Keratinocyte (primary cell): Measurements from ENCODE around the gene SMLR1. TPM values are rescaled to one million over a fixed set of nuclear protein-coding genes. Genes with fewer than 3 reads are reported as not detected.

Source experiments
- DNase-seq: peaks from one replicate; pipeline ENCODE4 v3.0.0-alpha.2; 2011; ENCODE audit warnings: low read depth, missing footprints, low spot score
- FAIRE-seq: peaks from 2 replicates; lab custom pipeline; 2011; peaks lifted over from hg19 to GRCh38; lab: Jason Lieb, UNC
- H2AFZ ChIP-seq: 2 replicates; pipeline ENCODE4 v1.6.0; 2012; ENCODE audit warnings: low read length, control low read depth, inconsistent platforms; ENCODE audit not compliant: control insufficient read depth
- H3K27ac ChIP-seq: 2 replicates; pipeline ENCODE4 v1.5.1; 2011; ENCODE audit warnings: low read length; ENCODE audit not compliant: control insufficient read depth, insufficient read depth
- H3K27me3 ChIP-seq: 3 replicates; pipeline ENCODE4 v1.6.0; 2011; ENCODE audit warnings: low read length; ENCODE audit not compliant: control insufficient read depth, insufficient read depth; ENCODE audit errors: extremely low read depth
- H3K36me3 ChIP-seq, 2 experiments: 2 replicates in 1 of 2; 3 replicates in 1 of 2; pipeline ENCODE4 v1.5.1; 2011; ENCODE audit warnings: low read length in 2 of 2, mild to moderate bottlenecking in 1 of 2; ENCODE audit not compliant: control insufficient read depth in 2 of 2, insufficient read depth in 2 of 2; ENCODE audit errors: extremely low read depth in 1 of 2
- H3K4me1 ChIP-seq: 3 replicates; pipeline ENCODE4 v1.5.1; 2011; ENCODE audit warnings: low read length; ENCODE audit not compliant: control insufficient read depth, insufficient read depth; ENCODE audit errors: extremely low read depth
- H3K4me2 ChIP-seq: 3 replicates; pipeline ENCODE4 v1.6.0; 2011; ENCODE audit warnings: low read depth, low read length; ENCODE audit not compliant: control insufficient read depth, insufficient read depth; ENCODE audit errors: extremely low read depth
- H3K4me3 ChIP-seq, 3 experiments: fragments of 200-600 bp in 1 of 3; sonication (generic) in 1 of 3; 2 replicates in 2 of 3; 3 replicates in 1 of 3; pipeline ENCODE4 v1.5.1; 2011 to 2016; ENCODE audit warnings: low read length in 3 of 3, mild to moderate bottlenecking in 3 of 3, control low read depth in 2 of 3, inconsistent platforms in 1 of 3, low read depth in 1 of 3, mixed read lengths in 1 of 3, mixed run types in 1 of 3, moderate library complexity in 1 of 3; ENCODE audit not compliant: control insufficient read depth in 2 of 3, insufficient read depth in 2 of 3; ENCODE audit errors: extremely low read depth in 1 of 3
- H3K79me2 ChIP-seq: 2 replicates; pipeline ENCODE4 v1.6.0; 2012; ENCODE audit warnings: low read length; ENCODE audit not compliant: control insufficient read depth, insufficient read depth
- H3K9ac ChIP-seq: 3 replicates; pipeline ENCODE4 v1.6.0; 2011; ENCODE audit warnings: low read length; ENCODE audit not compliant: control insufficient read depth, insufficient read depth; ENCODE audit errors: extremely low read depth
- H3K9me1 ChIP-seq: 3 replicates; pipeline ENCODE4 v1.6.0; 2011; ENCODE audit warnings: low read length; ENCODE audit not compliant: control insufficient read depth, insufficient read depth; ENCODE audit errors: extremely low read depth
- H3K9me3 ChIP-seq: 2 replicates; pipeline ENCODE4 v1.5.1; 2012; ENCODE audit warnings: low read depth, low read length; ENCODE audit not compliant: control insufficient read depth
- H4K20me1 ChIP-seq: 3 replicates; pipeline ENCODE4 v1.6.0; 2011; ENCODE audit warnings: low read length; ENCODE audit not compliant: control insufficient read depth, insufficient read depth; ENCODE audit errors: extremely low read depth
- CTCF ChIP-seq, 3 experiments: IDR thresholded peaks in 1 of 3; conservative IDR thresholded peaks in 1 of 3; optimal IDR thresholded peaks in 1 of 3; 2 replicates in 2 of 3; 3 replicates in 1 of 3; pipeline versions ENCODE3 to v1.5.1; 2011; ENCODE audit warnings: low read length in 3 of 3, mild to moderate bottlenecking in 3 of 3, moderate library complexity in 2 of 3, control low read depth in 1 of 3, inconsistent platforms in 1 of 3; ENCODE audit not compliant: insufficient read depth in 2 of 3; ENCODE audit errors: extremely low read depth in 1 of 3
- EZH2 ChIP-seq: IDR thresholded peaks from one replicate; pipeline ENCODE4 v1.6.1; 2012; ENCODE audit warnings: inconsistent platforms, mild to moderate bottlenecking, low read length, moderate library complexity
- dilution Hi-C: fragments of 300-500 bp; cut with MboI; formaldehyde crosslinking; loops from one replicate; pipeline ENCODE4 v1.7.0; 2020; ENCODE audit warnings: low sequenced_read_pairs; ENCODE audit not compliant: extremely low pct_ligation_motif_present
- polyA plus RNA-seq, 5 experiments: library from polyadenylated mRNA; depleted of rRNA in 3 of 5; stranded (reverse) in 3 of 5; stranded (forward) in 1 of 5; unstranded in 1 of 5; fragments of >200 nt; gene quantifications; 1 replicate in 1 of 5; 2 replicates in 3 of 5; 3 replicates in 1 of 5; pipeline versions ENCODE4 v1.2.1 to v1.2.3, GENCODE V29; 2011 to 2012; ENCODE audit warnings: missing spikeins in 2 of 5, low read depth in 1 of 5, low replicate concordance in 1 of 5

SMLR1 gene
- polyA plus RNA-seq, 1 donor (not counting 4 experiments of a cell fraction or from before 2014, with no cell fraction given) = not detected

GRCh38 chr6:130787726-130788500 lies 39.3 kb upstream of the SMLR1 start:
- no peak for DNase-seq
- H4K20me1 ChIP-seq = no peaks in the 10 kb centered on the region
- H3K9ac ChIP-seq = no peak overlapping the region
- H3K4me2 ChIP-seq = no peak overlapping the region
- H2AFZ ChIP-seq = no peak overlapping the region
- no peak for TF ChIP-seq CTCF (optimal IDR thresholded peaks at IDR 0.05 in 1 of 3, IDR thresholded peaks at IDR 0.05 in 1 of 3, conservative IDR thresholded peaks at IDR 0.05 in 1 of 3; ENCODE audit: extremely low read depth in 1 of 3, insufficient read depth in 2 of 3, low read length in 3 of 3)
- TF ChIP-seq EZH2 = no peak
- no peaks in the 10 kb centered on the region for H3K36me3 ChIP-seq
- H3K27ac ChIP-seq = no peak overlapping the region
- no peaks in the 10 kb centered on the region for H3K9me1 ChIP-seq
- H3K9me3 ChIP-seq = no peaks in the 10 kb centered on the region
- H3K79me2 ChIP-seq = no peaks in the 10 kb centered on the region
- dilution Hi-C loops = no loop called here
- H3K4me1 ChIP-seq = no peaks in the 10 kb centered on the region
- no peak for FAIRE-seq
- no peak overlapping the region for H3K4me3 ChIP-seq
- no peaks in the 10 kb centered on the region for H3K27me3 ChIP-seq

GRCh38 chr6:130788954-130789353 lies 38.3 kb upstream of the SMLR1 start:
- H3K9ac ChIP-seq = no peak overlapping the region
- FAIRE-seq (no peak), DNase-seq (no peak)
- no peaks in the 10 kb centered on the region for H3K27me3 ChIP-seq
- H2AFZ ChIP-seq = no peak overlapping the region
- TF ChIP-seq EZH2 = no peak
- TF ChIP-seq CTCF (optimal IDR thresholded peaks at IDR 0.05 in 1 of 3, IDR thresholded peaks at IDR 0.05 in 1 of 3, conservative IDR thresholded peaks at IDR 0.05 in 1 of 3; ENCODE audit: extremely low read depth in 1 of 3, insufficient read depth in 2 of 3, low read length in 3 of 3) = no peak
- no peaks in the 10 kb centered on the region for H3K4me1 ChIP-seq
- no peaks in the 10 kb centered on the region for H3K9me3 ChIP-seq
- H4K20me1 ChIP-seq = no peaks in the 10 kb centered on the region
- H3K9me1 ChIP-seq = no peaks in the 10 kb centered on the region
- no peak overlapping the region for H3K4me3 ChIP-seq
- H3K4me2 ChIP-seq = no peak overlapping the region
- H3K79me2 ChIP-seq = no peaks in the 10 kb centered on the region
- dilution Hi-C loops = no loop called here
- H3K27ac ChIP-seq = no peak overlapping the region
- no peaks in the 10 kb centered on the region for H3K36me3 ChIP-seq
